T-helper 2 cell treated with Interferon-gamma antibody and Interleukin-4, amounts not matched to agents 5 μg/mL and 100 μg/mL, for 36 hours (primary cell): ENCODE measurements around the gene EDIL3.

ENCODE experiments used
- DNase-seq: peaks from one replicate; pipeline ENCODE4 v3.0.0; 2021; ENCODE audit warnings: low spot score
- H3K27ac Mint-ChIP-seq: one replicate; pipeline ENCODE4 v1.8.0; 2021; ENCODE audit warnings: mild to moderate bottlenecking, mixed read lengths
- H3K27me3 Mint-ChIP-seq: one replicate; pipeline ENCODE4 v1.8.0; 2021; ENCODE audit warnings: low read depth, mixed read lengths
- H3K36me3 Mint-ChIP-seq: one replicate; pipeline ENCODE4 v1.8.0; 2021; ENCODE audit warnings: low read depth, mixed read lengths
- H3K4me1 Mint-ChIP-seq: one replicate; pipeline ENCODE4 v1.8.0; 2021; ENCODE audit warnings: low read depth, mixed read lengths
- H3K4me3 Mint-ChIP-seq: one replicate; pipeline ENCODE4 v1.8.0; 2022; ENCODE audit warnings: mild to moderate bottlenecking, moderate library complexity, mixed read lengths
- H3K9me3 Mint-ChIP-seq: one replicate; pipeline ENCODE4 v1.8.0; 2021; ENCODE audit warnings: mixed read lengths

Gene EDIL3

DNA sequence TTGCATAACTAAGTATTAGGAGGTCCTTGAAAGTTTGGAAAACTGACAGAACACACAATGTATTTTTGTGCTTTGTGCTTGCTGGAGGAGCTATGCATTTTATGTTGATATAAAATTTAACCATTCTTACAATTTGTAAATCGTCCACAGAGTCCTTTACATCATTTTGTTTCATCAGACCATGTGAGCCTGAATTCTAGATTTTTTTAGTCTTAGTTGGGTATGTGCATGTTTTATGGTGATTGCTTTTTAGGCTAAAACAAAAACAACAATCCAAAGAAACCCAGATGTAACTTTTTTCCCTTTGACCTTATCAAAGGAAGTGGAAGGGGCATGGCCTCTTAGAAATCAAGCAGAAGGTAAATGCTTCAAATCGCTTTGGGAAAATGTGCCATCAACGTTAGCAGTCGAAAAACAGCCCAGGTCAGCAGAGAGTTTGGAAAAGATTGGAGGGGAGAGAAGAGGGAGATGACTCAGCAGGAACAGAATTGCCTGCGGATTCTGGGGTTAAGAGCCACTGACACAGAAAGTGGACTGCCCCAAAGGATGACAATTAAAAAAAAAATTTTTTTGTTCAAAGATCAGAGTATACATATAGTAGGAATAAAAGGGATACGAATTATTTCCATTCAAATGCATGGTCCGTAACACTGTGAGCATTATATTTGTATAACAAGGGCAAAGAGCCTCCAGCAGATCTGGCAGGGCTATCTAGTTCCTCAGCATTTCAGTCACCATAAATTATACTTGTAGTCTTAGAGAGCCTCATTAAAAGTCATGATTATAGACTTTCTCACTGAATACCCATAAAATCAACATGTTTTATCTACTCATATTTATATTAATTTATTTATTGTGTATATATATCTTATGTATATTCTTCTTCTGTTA lies 410.5 kb downstream of the EDIL3 start:
- no peaks in the 10 kb centered on the region for H3K36me3 Mint-ChIP-seq
- H3K27ac Mint-ChIP-seq, result no peak overlapping the region
- H3K27me3 Mint-ChIP-seq, result no peaks in the 10 kb centered on the region
- no peak overlapping the region for H3K4me3 Mint-ChIP-seq
- no peaks in the 10 kb centered on the region for H3K9me3 Mint-ChIP-seq
- H3K4me1 Mint-ChIP-seq, result no peaks in the 10 kb centered on the region
- DNase-seq, result no peak

DNA sequence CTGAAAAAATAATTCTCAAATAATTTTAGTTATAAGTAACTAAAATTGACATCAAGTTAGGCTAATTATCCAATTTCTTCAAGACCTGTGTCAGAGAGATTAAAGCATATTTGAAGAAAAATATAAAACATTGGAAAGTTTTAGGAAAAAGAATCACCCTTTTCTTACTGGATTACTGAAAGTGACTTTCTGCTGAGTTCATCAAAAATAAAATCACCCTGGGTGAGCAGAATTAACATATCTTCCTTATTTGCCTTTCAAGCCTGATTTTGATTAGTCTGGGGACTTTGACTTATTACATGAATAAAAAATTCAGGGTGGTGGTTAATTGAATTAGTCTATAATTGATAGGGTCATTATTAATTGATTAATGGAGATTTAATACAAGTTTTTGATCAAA lies 411.8 kb downstream of the EDIL3 start:
- Mint-ChIP-seq H3K27ac (no peak overlapping the region), H3K36me3 (no peaks in the 10 kb centered on the region), H3K4me1 (no peaks in the 10 kb centered on the region), H3K9me3 (no peaks in the 10 kb centered on the region), H3K4me3 (no peak overlapping the region), H3K27me3 (no peaks in the 10 kb centered on the region)
- DNase-seq, result no peak

DNA sequence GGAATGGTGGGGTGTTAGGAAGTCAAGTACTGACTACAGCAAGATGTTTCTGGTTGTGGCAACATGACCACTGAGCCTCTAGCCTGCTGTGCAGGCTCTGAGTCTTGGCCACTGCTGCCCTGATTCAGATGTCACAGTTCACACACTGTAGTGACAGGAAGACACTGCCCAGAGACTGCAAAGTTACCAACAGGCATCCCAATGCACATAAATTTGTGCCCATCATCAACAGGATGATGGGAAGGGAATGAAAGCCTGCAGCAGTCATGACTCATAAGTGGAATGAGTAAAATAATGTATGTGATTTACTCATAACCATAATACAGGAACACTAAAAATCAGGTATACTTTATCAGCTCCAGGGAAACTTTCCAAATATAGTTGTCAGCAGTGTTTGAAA lies 412.4 kb downstream of the EDIL3 start:
- Mint-ChIP-seq H3K36me3 (no peaks in the 10 kb centered on the region), H3K27me3 (no peaks in the 10 kb centered on the region), H3K27ac (no peak overlapping the region), H3K4me1 (no peaks in the 10 kb centered on the region), H3K9me3 (no peaks in the 10 kb centered on the region), H3K4me3 (no peak overlapping the region)
- no peak for DNase-seq

DNA sequence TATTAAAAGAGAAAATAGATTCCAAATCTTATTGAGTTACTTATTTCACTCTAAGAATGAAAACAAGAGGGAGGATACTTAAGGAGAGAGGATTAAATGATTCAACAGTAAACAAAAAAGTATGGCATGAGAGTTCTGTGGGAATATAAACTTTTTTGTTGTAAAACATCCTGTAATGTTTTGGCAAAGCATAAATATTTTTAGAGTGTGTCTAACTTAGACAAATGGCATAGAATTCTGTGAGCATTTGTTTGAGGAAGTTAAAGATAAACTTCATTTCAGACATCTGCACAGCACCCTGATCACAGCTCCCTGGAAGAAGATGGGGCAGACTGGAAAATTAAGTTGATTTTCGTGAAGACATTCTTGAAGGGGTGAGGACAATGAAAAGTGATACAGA lies 417.3 kb downstream of the EDIL3 start:
- H3K4me3 Mint-ChIP-seq, result no peak overlapping the region

DNA sequence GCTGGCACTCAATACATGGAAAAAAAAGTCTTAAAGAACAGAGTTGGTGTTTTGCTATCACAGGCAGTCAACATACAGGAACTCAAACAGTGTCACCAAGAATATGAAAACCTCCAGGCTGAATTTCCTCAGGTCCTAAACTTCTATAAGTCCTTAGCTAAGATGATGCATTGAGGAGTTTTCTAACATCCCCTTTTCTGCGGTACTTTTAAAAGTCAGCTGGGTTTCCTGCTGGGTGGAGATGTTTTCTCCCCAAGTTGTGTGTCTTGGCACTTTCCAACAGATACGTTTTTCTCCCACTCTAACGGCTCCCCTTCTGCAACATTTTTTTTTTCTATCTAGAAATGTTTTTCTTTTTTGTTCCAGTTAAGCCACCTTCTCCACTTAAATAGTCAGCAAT lies 419.2 kb downstream of the EDIL3 start:
- no peak overlapping the region for H3K27ac Mint-ChIP-seq

More for the DNA sequence above, 417.3 kb downstream of the EDIL3 start:
- DNase-seq, result no peak
- no peaks in the 10 kb centered on the region for H3K27me3 Mint-ChIP-seq
- H3K36me3 Mint-ChIP-seq, result no peaks in the 10 kb centered on the region
- H3K9me3 Mint-ChIP-seq, result no peaks in the 10 kb centered on the region
- H3K27ac Mint-ChIP-seq, result no peak overlapping the region
- peaks cover 2% of the 10 kb centered on the region for H3K4me1 Mint-ChIP-seq

DNA sequence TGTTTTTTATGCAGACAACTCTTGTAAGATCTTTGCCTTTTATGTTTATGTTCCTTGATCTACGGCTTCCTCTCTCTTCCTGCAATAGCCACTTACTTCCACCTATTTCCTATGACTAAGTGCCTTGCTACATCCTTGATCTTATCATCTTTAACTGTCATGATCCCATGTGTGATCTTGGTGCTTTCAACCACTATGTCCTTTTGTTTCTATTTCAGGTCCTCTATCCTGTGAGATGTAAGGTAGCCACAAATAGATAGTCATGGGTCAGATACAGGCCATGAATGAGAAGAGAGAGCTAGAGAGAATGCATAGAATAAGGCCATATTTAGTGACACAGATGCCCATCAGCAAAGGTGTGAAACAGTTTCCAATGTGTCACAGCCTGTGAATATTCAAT lies 420.4 kb downstream of the EDIL3 start:
- H3K27me3 Mint-ChIP-seq, result no peaks in the 10 kb centered on the region
- H3K9me3 Mint-ChIP-seq, result no peaks in the 10 kb centered on the region
- H3K4me1 Mint-ChIP-seq, result peaks cover 2% of the 10 kb centered on the region
- H3K27ac Mint-ChIP-seq, result no peak overlapping the region
- no peak overlapping the region for H3K4me3 Mint-ChIP-seq
- no peaks in the 10 kb centered on the region for H3K36me3 Mint-ChIP-seq
- no peak for DNase-seq

More for the DNA sequence above, 419.2 kb downstream of the EDIL3 start:
- Mint-ChIP-seq H3K4me3 (no peak overlapping the region), H3K9me3 (no peaks in the 10 kb centered on the region), H3K36me3 (no peaks in the 10 kb centered on the region), H3K27me3 (no peaks in the 10 kb centered on the region), H3K4me1 (peaks cover 2% of the 10 kb centered on the region)
- no peak for DNase-seq

DNA sequence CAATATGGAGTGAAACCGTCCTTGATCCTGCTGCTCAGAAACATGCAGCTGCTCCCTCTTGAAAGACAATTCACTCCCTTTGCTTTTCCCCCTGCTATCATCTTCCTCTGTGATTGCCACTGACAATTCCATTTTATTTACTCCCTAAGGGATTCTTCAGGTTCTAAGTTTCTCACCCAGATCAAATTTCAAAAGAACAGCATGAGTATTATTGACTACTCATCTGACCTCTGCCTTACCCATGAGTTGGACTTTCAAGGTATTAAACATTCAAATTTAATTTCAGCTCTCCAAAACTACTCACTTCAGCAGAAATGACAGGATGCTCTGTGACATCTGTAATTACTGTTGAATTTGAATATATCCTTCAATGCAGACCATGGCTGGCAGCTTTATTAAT lies 427.5 kb downstream of the EDIL3 start:
- H3K9me3 Mint-ChIP-seq, result no peaks in the 10 kb centered on the region
- no peak for DNase-seq
- H3K27ac Mint-ChIP-seq, result no peak overlapping the region
- H3K4me3 Mint-ChIP-seq, result no peak overlapping the region
- no peaks in the 10 kb centered on the region for H3K4me1 Mint-ChIP-seq
- no peaks in the 10 kb centered on the region for H3K27me3 Mint-ChIP-seq
- no peaks in the 10 kb centered on the region for H3K36me3 Mint-ChIP-seq

DNA sequence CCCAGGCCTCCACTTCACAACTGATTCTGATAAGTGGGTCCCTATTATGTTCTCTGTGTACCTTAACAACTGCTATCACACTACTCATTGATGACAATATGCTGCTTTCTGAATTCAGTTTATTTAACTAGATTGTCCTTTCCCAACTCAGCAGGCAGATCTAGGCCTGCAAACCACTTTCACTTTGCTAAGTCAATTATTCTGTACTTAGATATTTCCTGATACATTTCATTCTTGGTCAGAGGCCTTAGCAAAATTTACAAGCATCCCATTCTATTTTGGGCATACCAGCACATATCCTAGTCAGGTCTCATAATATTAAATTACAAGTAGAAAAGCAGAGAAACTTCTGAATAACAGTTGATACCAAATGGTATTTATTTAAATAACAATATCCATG lies 428.3 kb downstream of the EDIL3 start:
- no peak for DNase-seq
- H3K27ac Mint-ChIP-seq, result no peak overlapping the region
- no peaks in the 10 kb centered on the region for H3K36me3 Mint-ChIP-seq
- no peaks in the 10 kb centered on the region for H3K9me3 Mint-ChIP-seq
- no peaks in the 10 kb centered on the region for H3K4me1 Mint-ChIP-seq
- no peak overlapping the region for H3K4me3 Mint-ChIP-seq
- no peaks in the 10 kb centered on the region for H3K27me3 Mint-ChIP-seq

DNA sequence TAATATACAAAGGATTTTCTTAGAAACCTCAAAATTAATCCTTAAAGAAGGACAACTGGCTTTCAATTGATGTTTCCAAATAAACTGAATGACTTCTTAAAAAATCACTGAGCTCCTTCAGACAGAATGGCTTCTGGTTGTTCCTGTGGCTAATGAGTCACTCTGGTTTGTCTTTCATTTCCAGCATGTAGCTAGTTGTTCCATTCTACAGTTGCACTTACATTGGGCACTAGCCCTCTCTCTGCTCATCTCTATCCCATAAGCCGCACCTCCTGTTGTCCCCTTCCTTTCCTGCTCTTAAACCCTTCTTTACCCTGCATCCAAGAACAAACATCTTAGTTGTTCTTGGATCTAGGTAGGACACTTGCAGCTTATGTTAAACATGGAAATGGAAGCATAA lies 428.8 kb downstream of the EDIL3 start:
- H3K9me3 Mint-ChIP-seq, result no peaks in the 10 kb centered on the region
- H3K4me1 Mint-ChIP-seq, result no peaks in the 10 kb centered on the region
- no peak overlapping the region for H3K4me3 Mint-ChIP-seq
- H3K36me3 Mint-ChIP-seq, result no peaks in the 10 kb centered on the region
- no peak for DNase-seq
- no peak overlapping the region for H3K27ac Mint-ChIP-seq
- H3K27me3 Mint-ChIP-seq, result no peaks in the 10 kb centered on the region

DNA sequence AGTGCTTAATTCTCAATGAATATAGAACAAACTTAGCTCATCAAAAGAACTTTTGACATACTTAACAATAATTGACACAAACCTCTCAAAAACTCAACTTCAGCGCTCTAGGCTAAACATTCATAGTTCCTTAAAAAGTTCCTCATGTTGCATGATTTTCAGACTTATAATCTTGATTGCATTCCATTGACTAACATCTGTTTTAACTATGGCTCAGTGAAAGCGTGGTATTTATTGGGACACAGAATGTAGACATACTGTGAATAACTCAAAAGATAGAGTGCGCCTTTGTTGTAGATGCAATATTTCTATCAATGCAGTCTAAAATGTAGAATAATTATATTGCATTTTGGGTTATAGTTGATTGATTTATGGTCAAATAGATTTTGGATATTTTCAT lies 436.9 kb downstream of the EDIL3 start:
- H3K9me3 Mint-ChIP-seq, result no peaks in the 10 kb centered on the region
- H3K27me3 Mint-ChIP-seq, result no peaks in the 10 kb centered on the region
- H3K4me1 Mint-ChIP-seq, result no peaks in the 10 kb centered on the region
- H3K4me3 Mint-ChIP-seq, result no peak overlapping the region
- DNase-seq, result no peak
- no peaks in the 10 kb centered on the region for H3K36me3 Mint-ChIP-seq
- H3K27ac Mint-ChIP-seq, result no peak overlapping the region

DNA sequence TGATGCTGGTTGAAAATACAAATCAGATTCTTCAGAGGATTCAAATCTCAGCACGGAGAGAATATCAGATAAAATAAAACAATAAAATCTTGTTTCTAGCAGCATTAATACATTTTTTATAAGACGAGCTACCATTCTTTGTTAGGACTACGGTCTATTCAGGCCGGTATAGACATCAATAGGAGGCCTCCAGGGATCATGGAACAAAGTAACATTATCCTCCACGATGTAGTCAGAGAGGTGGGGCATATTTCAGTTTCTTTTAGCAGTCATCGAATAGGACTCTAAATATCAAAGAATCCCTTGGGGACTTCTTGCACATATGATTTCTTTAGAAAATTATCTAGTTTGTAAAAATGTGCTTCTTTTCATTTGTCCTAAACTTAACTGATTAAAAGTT lies 438.2 kb downstream of the EDIL3 start:
- no peak for DNase-seq
- Mint-ChIP-seq H3K36me3 (no peaks in the 10 kb centered on the region), H3K4me1 (no peaks in the 10 kb centered on the region), H3K9me3 (no peaks in the 10 kb centered on the region), H3K4me3 (no peak overlapping the region), H3K27ac (no peak overlapping the region), H3K27me3 (no peaks in the 10 kb centered on the region)

DNA sequence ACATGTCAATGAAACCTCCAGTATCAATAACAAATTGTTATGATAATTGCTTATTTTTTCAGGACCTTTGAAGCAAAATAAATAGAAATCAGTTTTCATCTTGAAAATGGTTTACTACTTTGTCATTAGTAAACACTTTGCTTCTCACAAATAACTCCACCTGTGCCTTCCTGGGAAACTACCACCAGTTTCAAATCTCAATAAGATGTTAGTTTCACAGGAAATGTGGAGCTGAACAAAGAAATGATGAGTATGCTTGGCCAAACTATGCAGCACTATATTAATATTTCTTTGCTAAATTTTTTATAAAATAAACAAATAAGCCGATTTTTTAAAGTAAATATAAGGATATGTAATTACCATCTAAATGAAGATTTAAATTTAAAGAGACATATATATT lies 442.5 kb downstream of the EDIL3 start:
- Mint-ChIP-seq H3K9me3 (no peaks in the 10 kb centered on the region), H3K27me3 (no peaks in the 10 kb centered on the region), H3K4me1 (no peaks in the 10 kb centered on the region), H3K4me3 (no peak overlapping the region), H3K36me3 (no peaks in the 10 kb centered on the region), H3K27ac (no peak overlapping the region)
- DNase-seq, result no peak

DNA sequence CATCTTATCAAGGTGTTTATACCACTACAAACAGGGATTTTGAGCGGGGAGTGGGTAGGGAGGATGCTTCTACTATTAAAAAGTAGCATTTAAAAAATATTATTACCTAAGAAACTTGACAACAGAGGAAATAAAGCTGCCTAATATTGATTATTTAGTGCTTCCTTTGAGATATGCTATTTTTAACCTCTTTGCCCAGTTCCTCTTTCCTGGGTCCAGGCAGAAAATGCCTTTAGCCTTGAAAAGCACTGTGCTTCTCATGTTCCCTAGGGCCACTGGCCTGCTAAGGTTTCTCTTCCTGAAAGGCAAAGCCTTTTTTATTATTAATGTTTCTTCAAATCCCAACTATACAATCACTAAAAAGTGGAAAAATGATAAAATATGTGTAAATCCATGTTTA lies 446.8 kb downstream of the EDIL3 start:
- Mint-ChIP-seq H3K9me3 (no peaks in the 10 kb centered on the region), H3K27ac (no peak overlapping the region), H3K36me3 (no peaks in the 10 kb centered on the region), H3K4me1 (no peaks in the 10 kb centered on the region), H3K4me3 (no peak overlapping the region), H3K27me3 (no peaks in the 10 kb centered on the region)
- no peak for DNase-seq

DNA sequence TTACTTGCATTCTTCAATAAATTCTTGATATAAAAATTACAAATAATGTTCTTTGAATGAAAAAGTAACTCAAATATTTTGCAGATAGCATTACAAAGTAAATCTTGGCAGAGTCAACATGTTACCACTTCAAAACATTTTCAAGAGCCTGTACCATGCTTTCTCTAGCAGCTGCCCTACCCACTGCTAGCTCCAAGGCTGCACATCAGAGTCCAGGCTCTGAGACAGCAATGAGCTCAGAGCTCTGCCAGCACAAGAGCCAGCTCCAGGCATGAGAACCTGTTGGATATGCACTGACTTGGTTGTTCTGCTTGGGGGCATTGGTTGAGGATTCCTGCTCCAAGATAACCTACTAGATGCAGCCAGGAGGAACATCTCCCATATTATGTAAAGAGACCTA lies 452.7 kb downstream of the EDIL3 start:
- Mint-ChIP-seq H3K4me3 (no peak overlapping the region), H3K4me1 (no peaks in the 10 kb centered on the region), H3K36me3 (no peaks in the 10 kb centered on the region), H3K27me3 (no peaks in the 10 kb centered on the region), H3K9me3 (peaks cover 4% of the 10 kb centered on the region), H3K27ac (no peak overlapping the region)
- no peak for DNase-seq

DNA sequence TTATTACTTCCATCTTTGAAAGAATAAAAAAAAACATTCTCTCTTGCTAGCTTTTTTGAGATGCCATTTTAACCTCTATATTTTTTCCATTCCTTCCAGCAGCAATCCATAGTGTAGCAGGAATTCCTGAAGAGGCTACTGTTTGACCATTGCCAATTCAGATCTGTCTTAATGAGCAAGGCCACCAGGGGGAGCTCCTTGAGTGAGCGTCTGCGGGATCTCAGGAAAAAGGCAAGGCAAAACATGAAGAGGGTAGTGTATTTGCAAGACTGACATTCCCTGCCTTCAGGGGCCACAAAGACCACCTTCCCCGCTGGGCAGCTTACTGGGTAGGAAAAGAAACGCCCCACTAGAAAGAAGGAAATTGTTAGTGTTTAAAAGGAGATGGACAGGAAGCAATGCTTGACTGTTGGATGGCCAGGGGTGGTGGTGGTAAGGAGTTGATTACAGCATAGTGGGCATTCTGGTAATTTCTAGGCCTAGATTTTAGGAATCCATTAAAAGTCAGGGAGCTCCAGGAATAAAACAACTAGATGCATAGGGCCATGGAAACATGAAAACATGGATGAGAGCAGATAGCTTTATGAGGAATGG lies 457.4 kb downstream of the EDIL3 start:
- no peak for DNase-seq
- Mint-ChIP-seq H3K27ac (no peak overlapping the region), H3K4me1 (no peaks in the 10 kb centered on the region), H3K9me3 (peaks cover under 1% of the 10 kb centered on the region), H3K4me3 (no peak overlapping the region), H3K36me3 (no peaks in the 10 kb centered on the region), H3K27me3 (no peaks in the 10 kb centered on the region)
